OCI-LY7 (cell line): Measurements from ENCODE around the gene SMIM35. TPM values are rescaled to one million over a fixed set of nuclear protein-coding genes. Genes with fewer than 3 reads are reported as not detected.

ENCODE experiments used
- BruUV-seq: library from RNA; stranded (reverse); fragments of 400-500 nt; replicated peaks from 2 replicates; lab custom pipeline; 2021; lab: Mats Ljungman, UMichigan
- CTCF ChIA-PET: fragments of 300-600 bp; sonication (Branson Sonifier 250); formaldehyde crosslinking; loops from one replicate; lab custom pipeline; 2022; ENCODE audit warnings: antibody characterized with exemption; ENCODE audit not compliant: unreplicated experiment; lab: Charles Lee
- POLR2A ChIA-PET: fragments of 300-600 bp; sonication (Branson Sonifier 250); formaldehyde crosslinking; loops from one replicate; lab custom pipeline; 2022; ENCODE audit warnings: antibody characterized with exemption; lab: Charles Lee
- DNase-seq: peaks from one replicate; pipeline ENCODE4 v3.0.0-alpha.2; 2015; ENCODE audit warnings: low spot score
- H2AFZ ChIP-seq: fragments of 200-600 bp; sonication (generic), shearing (Covaris generic); 2 replicates; pipeline ENCODE4 v1.6.1; 2014; ENCODE audit warnings: mild to moderate bottlenecking, antibody characterized with exemption, low read length, moderate library complexity
- H3K27ac ChIP-seq: fragments of 200-600 bp; sonication (generic); 2 replicates; pipeline ENCODE4 v1.5.1; 2014; ENCODE audit warnings: mixed run types, low read depth, mild to moderate bottlenecking, moderate library complexity, low read length, inconsistent platforms; ENCODE audit not compliant: poor library complexity, severe bottlenecking
- H3K36me3 ChIP-seq: fragments of 200-600 bp; sonication (generic); 2 replicates; pipeline ENCODE4 v1.6.1; 2014; ENCODE audit warnings: mild to moderate bottlenecking, antibody characterized with exemption, low read length, moderate library complexity, mixed read lengths; ENCODE audit not compliant: insufficient read depth
- H3K4me1 ChIP-seq: fragments of 200-600 bp; sonication (generic); 2 replicates; pipeline ENCODE4 v1.5.1; 2014; ENCODE audit warnings: mild to moderate bottlenecking, low read length; ENCODE audit not compliant: insufficient read depth, poor library complexity, severe bottlenecking
- H3K4me2 ChIP-seq: fragments of 200-600 bp; sonication (generic); 2 replicates; pipeline ENCODE4 v1.6.1; 2014; ENCODE audit warnings: mild to moderate bottlenecking, low read length
- H3K4me3 ChIP-seq: fragments of 200-600 bp; sonication (generic); 2 replicates; pipeline ENCODE4 v1.5.1; 2014; ENCODE audit warnings: mild to moderate bottlenecking, low read depth, low read length; ENCODE audit not compliant: poor library complexity, severe bottlenecking
- H3K79me2 ChIP-seq: fragments of 200-600 bp; sonication (generic); 2 replicates; pipeline ENCODE4 v1.6.1; 2016; ENCODE audit warnings: low read depth, mild to moderate bottlenecking, low read length, moderate library complexity, mixed read lengths; ENCODE audit not compliant: insufficient read depth
- H3K9me2 ChIP-seq: fragments of 200-600 bp; sonication (generic); 2 replicates; pipeline ENCODE4 v1.6.1; 2016; ENCODE audit warnings: mild to moderate bottlenecking, low read length, mixed read lengths; ENCODE audit not compliant: insufficient read depth
- H3K9me3 ChIP-seq: fragments of 200-600 bp; sonication (generic); 2 replicates; pipeline ENCODE4 v1.6.1; 2014; ENCODE audit warnings: mild to moderate bottlenecking, mixed run types, low read length, mixed read lengths
- H4K20me1 ChIP-seq: fragments of 200-600 bp; sonication (generic); 2 replicates; pipeline ENCODE4 v1.6.1; 2014; ENCODE audit warnings: mild to moderate bottlenecking, antibody characterized with exemption, low read length, moderate library complexity, mixed read lengths; ENCODE audit not compliant: insufficient read depth
- CTCF ChIP-seq: fragments of 200-600 bp; sonication (generic); conservative IDR thresholded peaks from 2 replicates; pipeline ENCODE4 v1.5.1; 2014; ENCODE audit warnings: mild to moderate bottlenecking, antibody characterized with exemption, low read length, moderate library complexity, mixed read lengths
- EZH2phosphoT487 ChIP-seq: fragments of 200-600 bp; sonication (generic); IDR thresholded peaks from 2 replicates; pipeline ENCODE4 v1.6.1; 2018; ENCODE audit warnings: low read depth, borderline replicate concordance, mild to moderate bottlenecking, mixed run types, antibody characterized with exemption, low read length, moderate library complexity, mixed read lengths
- intact Hi-C: fragments of 100-400 bp; cut with micrococcal nuclease; formaldehyde crosslinking; loops from one replicate; pipeline ENCODE4 v1.10.0; 2022; ENCODE audit not compliant: unreplicated experiment
- total RNA-seq, 2 experiments: library from RNA; depleted of rRNA in 1 of 2; stranded (reverse); fragments of >200 nt in 1 of 2; shearing (Covaris generic) in 1 of 2; gene quantifications; 2 replicates each; pipeline ENCODE4 v1.2.3, GENCODE V29; 2014 to 2022

SMIM35 gene
- total RNA-seq, 2 experiments from 2014 or later = 0.06 to 0.67 TPM

- no peaks in the 10 kb centered on the region for H3K9me3 ChIP-seq
- no peaks in the 10 kb centered on the region for H3K36me3 ChIP-seq
- intact Hi-C loops = no loop called here
- H2AFZ ChIP-seq = no peak overlapping the region
- ChIA-PET CTCF (no interaction called here), POLR2A (interaction anchor here (0.6 to 1.4 kb wide), 3 partner anchors 40 to 201 kb away, joined by 3 to 4 read pairs (median 4); no protein-coding TSS in a partner anchor)
- H4K20me1 ChIP-seq = no peaks in the 10 kb centered on the region
- no peaks in the 10 kb centered on the region for H3K79me2 ChIP-seq
- no peaks in the 10 kb centered on the region for H3K4me1 ChIP-seq
- H3K4me3 ChIP-seq = no peak overlapping the region
- no peaks in the 10 kb centered on the region for H3K9me2 ChIP-seq
- BruUV-seq = no TSS peak
- no peak overlapping the region for H3K4me2 ChIP-seq
- DNase-seq = no peak
- no peak overlapping the region for H3K27ac ChIP-seq
- TF ChIP-seq CTCF (no peak), EZH2phosphoT487 (no peak)
Measured at GRCh38 chr11:118045191-118045590, 41.6 kb downstream of the SMIM35 start.

- no peaks in the 10 kb centered on the region for H3K4me1 ChIP-seq
- TF ChIP-seq EZH2phosphoT487 (no peak), CTCF (no peak)
Measured at GRCh38 chr11:118042796-118043195, 44.0 kb downstream of the SMIM35 start.

GRCh38 chr11:118042141-118042540, 44.6 kb downstream of the SMIM35 start:
- POLR2A ChIA-PET = interaction anchor here (0.6 to 0.7 kb wide), 4 partner anchors 11 to 162 kb away, joined by 3 to 4 read pairs (median 3); no protein-coding TSS in a partner anchor

More at GRCh38 chr11:118042796-118043195, 44.0 kb downstream of the SMIM35 start:
- Histone ChIP-seq H3K36me3 (no peaks in the 10 kb centered on the region), H3K4me2 (no peak overlapping the region), H3K9me2 (no peaks in the 10 kb centered on the region), H3K4me3 (no peak overlapping the region), H3K79me2 (no peaks in the 10 kb centered on the region), H4K20me1 (no peaks in the 10 kb centered on the region), H3K9me3 (no peaks in the 10 kb centered on the region), H2AFZ (no peak overlapping the region), H3K27ac (no peak overlapping the region)
- no TSS peak for BruUV-seq
- intact Hi-C loops = no loop called here
- POLR2A ChIA-PET = interaction anchor here (0.7 kb wide), 1 partner anchor 12 kb away, joined by 4 read pairs; no protein-coding TSS in a partner anchor
- DNase-seq = no peak
- CTCF ChIA-PET = no interaction called here

More at GRCh38 chr11:118042141-118042540, 44.6 kb downstream of the SMIM35 start:
- Histone ChIP-seq H3K36me3 (no peaks in the 10 kb centered on the region), H3K9me3 (no peaks in the 10 kb centered on the region), H3K4me2 (no peak overlapping the region), H3K79me2 (no peaks in the 10 kb centered on the region), H4K20me1 (no peaks in the 10 kb centered on the region), H2AFZ (no peak overlapping the region), H3K9me2 (no peaks in the 10 kb centered on the region), H3K4me3 (no peak overlapping the region), H3K27ac (no peak overlapping the region), H3K4me1 (no peaks in the 10 kb centered on the region)
- no TSS peak for BruUV-seq
- TF ChIP-seq CTCF (no peak), EZH2phosphoT487 (no peak)
- intact Hi-C loops = no loop called here
- CTCF ChIA-PET = no interaction called here
- DNase-seq = no peak
